ENCODE data around the gene FBP1.

The FBP1 gene

GRCh38 chr9:94612071-94612470 lies 27.2 kb downstream of the FBP1 start:
- Mint-ChIP-seq H3K27ac (no peak overlapping the region), H3K4me1 (peaks cover 19% of the 10 kb centered on the region), H3K27me3 (ENCODE audit: low read depth) (peaks cover 28% of the 10 kb centered on the region), H3K4me3 (no peak overlapping the region), H3K36me3 (ENCODE audit: low read depth) (no peaks in the 10 kb centered on the region), H3K9me3 (no peaks in the 10 kb centered on the region)
- no peak for TF ChIP-seq CTCF (IDR thresholded peaks at IDR 0.05; ENCODE audit: unreplicated experiment in 3 of 3)

- no peak overlapping the region for H3K27ac Mint-ChIP-seq
- no peak for TF ChIP-seq CTCF (IDR thresholded peaks at IDR 0.05; ENCODE audit: unreplicated experiment in 3 of 3)
Observed at GRCh38 chr9:94611638-94612068, 27.7 kb downstream of the FBP1 start.

GRCh38 chr9:94610181-94610606 lies 29.1 kb downstream of the FBP1 start:
- H3K36me3 Mint-ChIP-seq (ENCODE audit: low read depth), result no peaks in the 10 kb centered on the region
- peaks cover 22% of the 10 kb centered on the region for H3K4me1 Mint-ChIP-seq
- H3K9me3 Mint-ChIP-seq, result no peaks in the 10 kb centered on the region
- peaks cover 42% of the 10 kb centered on the region for H3K27me3 Mint-ChIP-seq (ENCODE audit: low read depth)
- H3K4me3 Mint-ChIP-seq, result no peak overlapping the region
- TF ChIP-seq CTCF (IDR thresholded peaks at IDR 0.05; ENCODE audit: unreplicated experiment in 3 of 3), result no peak
- H3K27ac Mint-ChIP-seq, result peak overlapping the region; percentile 3 to 16 (median 14)

More at GRCh38 chr9:94611638-94612068, 27.7 kb downstream of the FBP1 start:
- H3K4me3 Mint-ChIP-seq, result no peak overlapping the region
- H3K36me3 Mint-ChIP-seq (ENCODE audit: low read depth), result no peaks in the 10 kb centered on the region
- H3K9me3 Mint-ChIP-seq, result no peaks in the 10 kb centered on the region
- peaks cover 22% of the 10 kb centered on the region for H3K4me1 Mint-ChIP-seq
- H3K27me3 Mint-ChIP-seq (ENCODE audit: low read depth), result peaks cover 31% of the 10 kb centered on the region

- peak overlapping the region in 1 of 3 experiments; percentile 37 for H3K27ac Mint-ChIP-seq
- no peak for TF ChIP-seq CTCF (IDR thresholded peaks at IDR 0.05; ENCODE audit: unreplicated experiment in 3 of 3)
- H3K9me3 Mint-ChIP-seq, result no peaks in the 10 kb centered on the region
- H3K4me1 Mint-ChIP-seq, result peaks cover 37% of the 10 kb centered on the region
- H3K4me3 Mint-ChIP-seq, result no peak overlapping the region
- H3K27me3 Mint-ChIP-seq (ENCODE audit: low read depth), result peaks cover 46% of the 10 kb centered on the region
- no peaks in the 10 kb centered on the region for H3K36me3 Mint-ChIP-seq (ENCODE audit: low read depth)
Observed at GRCh38 chr9:94607423-94607691, 32.0 kb downstream of the FBP1 start.

GRCh38 chr9:94606646-94607422 lies 32.5 kb downstream of the FBP1 start:
- H3K9me3 Mint-ChIP-seq, result no peaks in the 10 kb centered on the region
- no peaks in the 10 kb centered on the region for H3K36me3 Mint-ChIP-seq (ENCODE audit: low read depth)
- no peak for TF ChIP-seq CTCF (IDR thresholded peaks at IDR 0.05; ENCODE audit: unreplicated experiment in 3 of 3)
- peaks cover 46% of the 10 kb centered on the region for H3K27me3 Mint-ChIP-seq (ENCODE audit: low read depth)
- H3K4me1 Mint-ChIP-seq, result peaks cover 37% of the 10 kb centered on the region
- H3K27ac Mint-ChIP-seq, result no peak overlapping the region
- H3K4me3 Mint-ChIP-seq, result no peak overlapping the region
